Left ventricle myocardium inferior (tissue), 1 donor: ENCODE results near the gene BAHCC1. TPM values are rescaled to one million over a fixed set of nuclear protein-coding genes. Genes with fewer than 3 reads are reported as not detected.

ENCODE experiments used
- DNase-seq: peaks from one replicate; pipeline ENCODE4 v3.0.0-alpha.2; 2020
- H3K27ac ChIP-seq: fragments of 200-600 bp; replicated peaks from 2 replicates; pipeline ENCODE4 v1.8.0; 2021
- H3K27me3 ChIP-seq: fragments of 200-600 bp; 2 replicates; pipeline ENCODE4 v1.8.0; 2021; ENCODE audit warnings: low read depth
- H3K36me3 ChIP-seq: fragments of 200-600 bp; 2 replicates; pipeline ENCODE4 v1.8.0; 2021
- H3K4me1 ChIP-seq: fragments of 200-600 bp; 2 replicates; pipeline ENCODE4 v1.8.0; 2021
- H3K4me3 ChIP-seq: fragments of 200-600 bp; 2 replicates; pipeline ENCODE4 v1.8.0; 2021; ENCODE audit warnings: mild to moderate bottlenecking, moderate library complexity
- H3K9me3 ChIP-seq: fragments of 200-600 bp; replicated peaks from 2 replicates; pipeline ENCODE4 v1.8.0; 2021
- intact Hi-C: fragments of 100-400 bp; cut with micrococcal nuclease; formaldehyde crosslinking; loops from one replicate; pipeline ENCODE4 v1.11.0; 2022
- total RNA-seq: library from RNA; stranded (reverse); fragmentation: NEBNext Ultra II Directional; extraction: Animal tissue kit (Norgen Biotek cat#: 25700); gene quantifications from one replicate; pipeline ENCODE4 v1.2.1, GENCODE V29; 2021
- TF ChIP-seq, protein P1 (sequence below): fragments of 200-600 bp; IDR thresholded peaks from 2 replicates; pipeline ENCODE4 v1.8.0; 2021; ENCODE audit warnings: antibody characterized with exemption, mild to moderate bottlenecking, borderline replicate concordance
- donor health status: DM: no; HTN: yes; CAD: no; lungs with severe emphysema.

BAHCC1 gene
- total RNA-seq, 1 donor from 2014 or later: 7.3 TPM

DNA sequence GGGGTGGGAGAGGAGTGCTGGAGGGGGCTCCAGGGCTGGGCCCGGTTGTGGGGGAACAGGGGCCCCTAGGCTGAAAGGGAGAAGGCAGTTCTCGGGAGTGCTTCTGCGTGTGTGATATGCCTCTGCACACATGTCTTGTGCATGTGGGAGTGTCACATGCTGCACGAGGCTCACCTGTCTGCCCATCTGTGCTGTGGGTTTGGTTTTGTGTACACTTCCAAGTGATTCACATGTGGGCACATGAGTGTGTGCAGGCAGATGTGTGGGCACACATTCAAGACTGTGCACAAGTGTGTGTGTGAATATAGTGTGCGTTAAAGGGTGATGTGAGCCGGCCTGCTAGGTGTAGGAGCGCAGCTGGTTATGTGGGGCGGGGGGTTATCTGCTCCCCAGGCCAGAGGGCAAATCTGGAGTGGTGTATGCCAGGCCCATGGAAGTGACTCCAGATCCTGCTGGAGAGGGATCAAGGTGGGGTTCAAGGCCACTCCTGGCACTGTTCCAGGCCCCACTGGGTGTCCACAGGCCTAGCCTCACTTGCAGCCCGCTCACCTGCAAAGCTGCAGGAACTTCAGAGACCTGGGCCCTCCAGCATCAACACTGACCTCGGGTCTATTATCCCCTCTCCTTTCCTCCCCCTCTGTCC lies 3.8 kb upstream of the BAHCC1 start:
- peak overlapping the region; percentile 96 for H3K4me3 ChIP-seq
- H3K27ac ChIP-seq: peak overlapping the region; percentile 100
- intact Hi-C loops: no loop called here
- H3K4me1 ChIP-seq: peaks cover 93% of the 10 kb centered on the region
- no peaks in the 10 kb centered on the region for H3K27me3 ChIP-seq
- TF ChIP-seq, protein P1, sequence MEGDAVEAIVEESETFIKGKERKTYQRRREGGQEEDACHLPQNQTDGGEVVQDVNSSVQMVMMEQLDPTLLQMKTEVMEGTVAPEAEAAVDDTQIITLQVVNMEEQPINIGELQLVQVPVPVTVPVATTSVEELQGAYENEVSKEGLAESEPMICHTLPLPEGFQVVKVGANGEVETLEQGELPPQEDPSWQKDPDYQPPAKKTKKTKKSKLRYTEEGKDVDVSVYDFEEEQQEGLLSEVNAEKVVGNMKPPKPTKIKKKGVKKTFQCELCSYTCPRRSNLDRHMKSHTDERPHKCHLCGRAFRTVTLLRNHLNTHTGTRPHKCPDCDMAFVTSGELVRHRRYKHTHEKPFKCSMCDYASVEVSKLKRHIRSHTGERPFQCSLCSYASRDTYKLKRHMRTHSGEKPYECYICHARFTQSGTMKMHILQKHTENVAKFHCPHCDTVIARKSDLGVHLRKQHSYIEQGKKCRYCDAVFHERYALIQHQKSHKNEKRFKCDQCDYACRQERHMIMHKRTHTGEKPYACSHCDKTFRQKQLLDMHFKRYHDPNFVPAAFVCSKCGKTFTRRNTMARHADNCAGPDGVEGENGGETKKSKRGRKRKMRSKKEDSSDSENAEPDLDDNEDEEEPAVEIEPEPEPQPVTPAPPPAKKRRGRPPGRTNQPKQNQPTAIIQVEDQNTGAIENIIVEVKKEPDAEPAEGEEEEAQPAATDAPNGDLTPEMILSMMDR: no peak
- no peaks in the 10 kb centered on the region for H3K9me3 ChIP-seq
- no peak for DNase-seq
- no peaks in the 10 kb centered on the region for H3K36me3 ChIP-seq

- Histone ChIP-seq H3K36me3 (no peaks in the 10 kb centered on the region), H3K9me3 (no peaks in the 10 kb centered on the region), H3K4me3 (peak overlapping the region; percentile 96), H3K27me3 (no peaks in the 10 kb centered on the region), H3K27ac (peak overlapping the region; percentile 100), H3K4me1 (peaks cover 92% of the 10 kb centered on the region)
- TF ChIP-seq, protein P1: no peak
- intact Hi-C loops: no loop called here
- DNase-seq: peak; percentile 61
Observed at GRCh38 chr17:81391936-81392908, 3.0 kb upstream of the BAHCC1 start.

- no peaks in the 10 kb centered on the region for H3K9me3 ChIP-seq
- peaks cover 92% of the 10 kb centered on the region for H3K4me1 ChIP-seq
- no peaks in the 10 kb centered on the region for H3K36me3 ChIP-seq
- peak overlapping the region; percentile 100 for H3K27ac ChIP-seq
- H3K27me3 ChIP-seq: no peaks in the 10 kb centered on the region
- DNase-seq: peak; percentile 48
- TF ChIP-seq, protein P1: no peak
- intact Hi-C loops: no loop called here
- H3K4me3 ChIP-seq: peak overlapping the region; percentile 96
Observed at GRCh38 chr17:81392909-81393654, 2.2 kb upstream of the BAHCC1 start.

DNA sequence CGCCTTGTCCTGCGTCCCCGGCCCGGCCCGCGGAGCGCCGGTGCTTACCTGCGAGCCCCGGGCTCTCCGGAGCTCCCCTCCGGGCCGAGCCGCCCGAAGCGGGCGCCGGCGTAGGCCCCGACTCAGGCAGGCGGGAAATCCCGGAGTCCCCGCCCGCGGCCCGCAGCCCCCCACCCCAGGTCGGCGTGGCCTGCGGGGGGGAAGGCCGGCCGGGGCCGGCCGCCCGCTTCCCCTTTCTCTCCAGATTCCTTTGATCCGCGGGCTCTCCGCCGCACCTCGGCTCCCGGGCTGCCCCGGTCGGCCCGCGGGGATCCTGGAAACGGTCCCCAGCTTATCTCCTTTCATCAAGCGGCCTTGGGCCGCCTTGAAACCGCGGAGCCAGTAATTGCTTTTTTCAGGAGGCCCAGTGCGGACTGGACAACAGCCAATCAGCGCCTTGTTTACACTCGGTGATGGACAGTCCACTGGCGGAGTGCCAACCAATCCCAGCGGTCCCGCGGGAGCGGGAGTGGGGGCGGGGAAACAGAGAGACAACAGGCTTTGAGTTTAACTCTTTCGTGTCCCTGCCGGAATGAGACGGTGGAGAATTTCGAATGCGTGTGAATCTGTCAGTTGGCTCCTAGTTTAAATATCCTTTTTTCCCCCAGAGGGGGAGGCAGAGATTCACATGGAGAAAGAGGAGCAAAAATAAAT lies 1.4 kb upstream of the BAHCC1 start:
- H3K27me3 ChIP-seq: no peaks in the 10 kb centered on the region
- intact Hi-C loops: no loop called here
- peak overlapping the region; percentile 100 for H3K27ac ChIP-seq
- TF ChIP-seq, protein P1: no peak
- H3K4me1 ChIP-seq: peaks cover 92% of the 10 kb centered on the region
- H3K9me3 ChIP-seq: no peaks in the 10 kb centered on the region
- H3K36me3 ChIP-seq: no peaks in the 10 kb centered on the region
- peak; percentile 100 for DNase-seq
- H3K4me3 ChIP-seq: peak overlapping the region; percentile 96
